Esophagus mucosa (tissue), 1 donor: ENCODE measurements around the gene GREM2. TPM values are rescaled to one million over a fixed set of nuclear protein-coding genes. Genes with fewer than 3 reads are reported as not detected.

Experiments used
- ATAC-seq: fragments of 200-7000 bp; cut with Tn5 transposase; one replicate; pipeline ENCODE4 v1.9.1; 2020
- total RNA-seq: library from RNA; stranded (reverse); gene quantifications from one replicate; pipeline ENCODE4 v1.2.4, GENCODE V29; 2023
- donor health status: DM: yes; HTN: yes; CAD: no.

The GREM2 gene
- total RNA-seq, result 0.52 TPM

- ATAC-seq, result peak; percentile 48
Measured at GRCh38 chr1:240611619-240612480, at the start of gene GREM2. GREM2 (minus strand) TSS chr1:240612155; CDS start chr1:240493475, 118,680 bp downstream.

GRCh38 chr1:240658312-240658960, 46.5 kb upstream of the GREM2 start:
- ATAC-seq, result no peak

DNA sequence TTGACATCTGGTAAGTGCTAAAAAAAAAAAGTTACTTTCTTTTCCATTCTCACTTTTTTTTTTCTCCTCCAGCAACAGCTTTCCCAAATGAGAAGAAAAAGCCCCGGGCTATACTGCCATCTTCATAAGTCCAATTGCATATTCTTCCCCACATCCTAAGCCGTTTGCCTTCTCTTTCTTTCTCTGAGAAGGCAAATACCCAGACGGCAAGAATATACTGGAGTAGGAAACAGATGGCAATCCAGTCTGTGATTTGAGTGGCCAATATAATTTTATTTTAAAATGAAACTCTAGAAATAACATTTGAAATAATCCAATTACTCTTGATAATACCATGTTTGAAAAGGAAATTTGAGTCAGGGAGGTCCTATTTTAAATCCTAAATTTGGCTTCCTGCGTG, 44.6 kb upstream of the GREM2 start:
- no peak for ATAC-seq

GRCh38 chr1:240652961-240653409, 41.0 kb upstream of the GREM2 start:
- ATAC-seq, result no peak

DNA sequence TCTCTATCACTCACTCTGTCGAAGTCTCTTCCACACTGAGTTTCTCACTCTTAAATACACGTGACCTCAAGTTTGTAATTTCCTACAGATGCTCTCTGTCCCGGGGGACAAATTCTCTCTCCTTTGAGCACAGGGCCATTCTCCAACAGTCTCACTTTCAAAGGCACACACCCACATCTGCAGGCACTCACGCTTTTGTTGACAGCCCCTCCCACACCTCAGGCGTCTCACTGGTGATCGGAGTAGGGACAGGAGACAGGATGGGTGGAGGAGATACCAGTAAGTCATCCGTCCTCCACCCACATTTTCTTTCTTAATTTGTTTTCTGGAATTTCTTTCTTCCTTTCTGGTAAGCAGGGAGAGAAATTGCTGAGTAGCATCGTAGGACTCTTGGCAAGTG, 40.6 kb upstream of the GREM2 start:
- no peak for ATAC-seq

DNA sequence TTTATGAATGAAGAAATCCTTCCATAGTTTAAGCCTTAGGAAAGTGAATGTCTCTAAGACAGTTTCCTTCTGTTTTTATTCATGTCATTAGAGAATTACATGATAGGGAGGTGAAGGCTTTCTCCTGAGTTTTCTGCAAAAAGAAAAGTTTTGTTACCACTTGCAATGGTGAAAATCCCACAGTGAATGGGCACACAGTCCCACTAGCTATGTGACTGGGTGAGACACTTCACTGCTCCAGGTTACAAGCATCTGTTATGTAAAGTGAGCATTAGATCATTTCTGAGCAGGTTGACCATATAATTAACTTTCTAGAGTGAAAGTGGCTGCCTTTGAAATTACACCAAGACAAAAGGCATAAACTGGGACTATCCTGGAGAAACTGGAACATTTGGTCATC, 38.9 kb upstream of the GREM2 start:
- ATAC-seq, result no peak

- ATAC-seq, result no peak
Measured at GRCh38 chr1:240649733-240650721, 38.1 kb upstream of the GREM2 start.

- ATAC-seq, result no peak
Measured at GRCh38 chr1:240646571-240647240, 34.8 kb upstream of the GREM2 start.

GRCh38 chr1:240644732-240645131, 32.8 kb upstream of the GREM2 start:
- no peak for ATAC-seq

DNA sequence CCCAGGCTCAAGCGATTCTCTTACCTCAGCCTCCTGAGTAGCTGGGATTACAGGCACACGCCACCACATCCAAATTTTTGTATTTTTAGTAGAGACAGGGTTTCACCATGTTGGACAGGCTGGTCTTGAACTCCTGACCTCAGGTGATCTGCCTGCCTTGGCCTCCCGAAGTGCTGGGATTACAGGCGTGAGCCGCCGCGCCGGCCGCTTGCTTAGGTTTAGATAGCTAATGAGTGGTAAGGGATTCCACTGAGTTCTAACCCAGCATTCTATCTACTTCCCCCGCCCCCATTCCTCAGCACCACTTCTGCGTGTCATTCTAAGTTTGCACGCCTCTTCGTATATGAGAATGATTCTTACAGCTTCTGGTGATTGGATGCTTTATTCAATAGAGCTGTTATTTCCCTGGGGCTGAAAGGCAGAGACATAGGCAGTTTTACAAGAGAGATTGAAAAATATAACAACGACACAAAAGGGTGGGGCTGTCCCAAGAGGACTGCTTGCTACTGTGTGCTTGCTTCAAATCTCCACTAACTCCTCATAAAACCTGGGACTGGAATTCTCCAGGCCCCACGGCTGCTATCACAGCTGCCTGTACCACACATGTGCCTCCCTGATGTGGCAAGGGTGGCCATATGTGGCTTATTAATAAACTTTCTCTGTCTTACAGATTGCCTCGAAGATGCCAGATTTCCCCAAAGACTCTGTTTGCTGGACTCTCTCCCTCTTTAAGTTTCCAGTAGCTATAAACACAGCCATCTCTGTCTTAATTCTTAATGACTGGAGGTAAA, 23.7 kb upstream of the GREM2 start:
- no peak for ATAC-seq

DNA sequence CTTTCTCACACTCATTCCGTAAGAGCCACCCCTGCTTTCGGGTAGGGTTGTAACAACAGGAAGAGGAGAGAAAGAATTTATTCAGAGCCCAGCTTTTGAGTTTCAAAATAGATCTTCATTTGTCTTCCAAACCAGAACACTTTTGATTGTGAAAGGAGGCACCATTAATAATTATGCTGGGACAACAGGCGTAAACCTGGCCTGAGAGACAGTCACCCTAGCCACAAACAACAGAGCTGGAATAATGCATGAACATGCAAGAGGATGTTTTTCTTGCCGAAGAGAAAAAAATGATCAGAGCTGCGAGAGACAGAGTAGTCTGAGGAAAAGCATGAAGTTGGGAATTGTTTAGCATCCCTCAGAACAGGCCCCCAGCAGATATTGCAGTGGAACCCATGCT, 18.5 kb upstream of the GREM2 start:
- ATAC-seq, result no peak

DNA sequence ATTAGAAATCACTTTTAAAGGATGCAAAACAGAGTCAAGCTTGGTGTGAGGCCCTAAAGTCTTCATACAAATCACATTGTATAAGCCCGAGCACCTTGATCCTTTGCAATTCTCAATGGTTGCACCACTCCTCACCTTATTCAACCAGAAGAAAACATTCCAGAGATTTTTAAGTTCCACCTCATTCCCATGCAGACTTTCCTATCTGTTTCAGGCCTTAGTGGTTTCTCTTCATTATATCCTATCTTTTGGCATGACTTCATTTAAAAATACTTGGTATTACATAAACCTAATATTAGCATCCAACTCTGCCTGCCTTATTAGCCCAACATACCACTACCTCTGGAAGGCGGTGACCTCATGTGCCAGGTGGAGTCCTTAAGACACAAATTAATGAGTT, 9.3 kb upstream of the GREM2 start:
- no peak for ATAC-seq

DNA sequence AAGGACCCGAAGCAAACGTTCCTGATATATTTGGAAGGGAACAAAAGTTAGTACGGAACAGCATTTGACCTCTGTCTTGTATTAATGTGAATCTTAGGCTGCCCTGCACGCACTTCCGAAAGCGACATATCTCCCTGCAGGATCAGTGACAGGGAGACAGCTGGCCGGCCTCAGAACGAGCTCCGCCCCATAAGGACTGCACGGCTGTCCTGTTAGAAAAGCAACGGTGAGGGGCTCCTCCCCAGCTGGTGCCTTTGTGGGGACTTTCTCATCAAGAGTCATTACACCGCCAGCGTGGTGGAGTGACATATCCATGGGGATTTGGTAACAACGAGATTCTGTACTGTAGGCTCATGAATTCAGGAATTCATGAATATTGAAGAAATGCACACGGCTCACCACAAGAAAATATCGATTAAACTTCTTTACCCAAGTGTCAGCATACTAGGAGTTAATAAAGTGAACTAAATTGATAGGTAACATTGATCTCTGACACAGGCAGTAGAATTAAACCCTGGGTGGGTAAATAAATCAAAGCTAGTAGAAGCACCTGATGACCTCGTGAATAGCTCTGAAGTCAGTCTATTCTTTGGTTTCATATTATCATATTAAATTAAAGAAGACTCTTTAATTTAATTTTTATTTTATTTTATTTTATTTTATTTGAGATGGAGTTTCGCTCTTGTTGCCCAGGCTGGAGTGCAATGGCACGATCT, 8.1 kb upstream of the GREM2 start:
- ATAC-seq, result no peak

- no peak for ATAC-seq
Measured at GRCh38 chr1:240619357-240619756, 7.4 kb upstream of the GREM2 start.

GRCh38 chr1:240618946-240619345, 7.0 kb upstream of the GREM2 start:
- ATAC-seq, result no peak

GRCh38 chr1:240616018-240616417, 4.1 kb upstream of the GREM2 start:
- no peak for ATAC-seq

GRCh38 chr1:240613356-240614142, 1.6 kb upstream of the GREM2 start:
- no peak for ATAC-seq

DNA sequence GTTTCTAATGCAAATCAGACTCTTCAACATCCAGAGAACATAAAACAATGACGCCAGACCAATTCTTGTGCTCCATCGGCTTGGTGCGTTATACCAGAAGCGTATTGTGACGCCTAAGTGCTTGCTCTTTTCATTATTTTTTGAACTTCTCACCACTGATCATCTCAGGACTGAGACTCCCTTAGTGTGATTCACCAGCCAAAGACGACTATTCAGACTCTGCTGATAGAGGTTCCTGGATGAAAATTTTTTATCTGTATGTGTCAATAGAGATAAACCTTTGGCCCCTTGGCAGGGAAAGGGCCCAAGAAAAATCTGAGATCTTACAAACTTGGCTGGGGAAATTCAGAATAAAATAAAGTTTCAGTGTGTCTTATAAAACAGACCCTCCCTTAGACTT, 856 bp upstream of the GREM2 start:
- no peak for ATAC-seq

DNA sequence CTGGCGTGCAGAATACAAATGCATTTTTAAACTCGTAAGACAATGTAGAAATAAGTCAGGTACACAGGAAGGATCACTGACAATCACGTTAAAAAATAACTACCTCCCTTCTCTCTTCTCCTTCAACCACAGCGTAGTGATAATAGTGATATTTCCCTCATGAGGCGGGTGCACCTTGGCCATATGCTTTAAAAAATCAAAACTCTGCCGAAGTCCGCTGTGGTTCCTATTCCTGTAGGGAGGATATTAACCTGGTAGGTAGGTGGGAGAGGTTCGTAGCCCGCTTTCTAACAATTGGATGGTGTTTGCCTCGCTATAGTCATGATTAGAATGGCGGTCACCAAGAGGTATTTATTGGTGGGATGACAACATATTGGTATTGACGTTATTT, 732 bp downstream of the GREM2 start:
- ATAC-seq, result no peak

GRCh38 chr1:240610636-240611035, 1.3 kb downstream of the GREM2 start:
- no peak for ATAC-seq
